Activated naive CD4-positive, alpha-beta T cell treated with anti-CD3 and anti-CD28 coated beads, Interleukin-2, amount 50 U/mL, for 72 hours (primary cell): ENCODE results near the gene MRGPRF. TPM values are rescaled to one million over a fixed set of nuclear protein-coding genes. Genes with fewer than 3 reads are reported as not detected.
A peak's percentile ranks its signal among the peaks of the same experiment; 100 is the strongest.

Experiments
- ATAC-seq, 2 donors: fragments of 150-1000 bp; cut with Tn5 transposase; 2 replicates each; pipeline ENCODE4 v1.10.0; 2021; ENCODE audit warnings: mild to moderate bottlenecking in 2 of 2, moderate library complexity in 2 of 2
- DNase-seq, 2 donors: peaks; one replicate each; pipeline ENCODE4 v3.0.0; 2021 to 2022; ENCODE audit warnings: low spot score in 2 of 2
- H3K27ac Mint-ChIP-seq, 2 donors: one replicate each; pipeline ENCODE4 v1.8.0; 2022; ENCODE audit warnings: mild to moderate bottlenecking in 2 of 2, mixed read lengths in 2 of 2
- H3K36me3 Mint-ChIP-seq, 2 donors: one replicate each; pipeline ENCODE4 v1.8.0; 2022; ENCODE audit warnings: mixed read lengths in 2 of 2
- H3K9me3 Mint-ChIP-seq, 2 donors: one replicate each; pipeline ENCODE4 v1.8.0; 2022; ENCODE audit warnings: mixed read lengths in 2 of 2
- total RNA-seq, 2 donors: library from RNA; stranded (reverse); gene quantifications; one replicate each; pipeline ENCODE4 v1.2.3, GENCODE V29; 2022

MRGPRF gene, protein sequence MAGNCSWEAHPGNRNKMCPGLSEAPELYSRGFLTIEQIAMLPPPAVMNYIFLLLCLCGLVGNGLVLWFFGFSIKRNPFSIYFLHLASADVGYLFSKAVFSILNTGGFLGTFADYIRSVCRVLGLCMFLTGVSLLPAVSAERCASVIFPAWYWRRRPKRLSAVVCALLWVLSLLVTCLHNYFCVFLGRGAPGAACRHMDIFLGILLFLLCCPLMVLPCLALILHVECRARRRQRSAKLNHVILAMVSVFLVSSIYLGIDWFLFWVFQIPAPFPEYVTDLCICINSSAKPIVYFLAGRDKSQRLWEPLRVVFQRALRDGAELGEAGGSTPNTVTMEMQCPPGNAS
- total RNA-seq: not detected

GRCh38 chr11:69013009-69013951, at the start of gene MRGPRF:
Gene MRGPRF, minus strand, starts transcription at chr11:69013246. Its CDS starts 3,345 bp downstream, at chr11:69009901.
- DNase-seq (no peak), ATAC-seq (no peak)
- no peaks in the 10 kb centered on the region for H3K9me3 Mint-ChIP-seq

DNA sequence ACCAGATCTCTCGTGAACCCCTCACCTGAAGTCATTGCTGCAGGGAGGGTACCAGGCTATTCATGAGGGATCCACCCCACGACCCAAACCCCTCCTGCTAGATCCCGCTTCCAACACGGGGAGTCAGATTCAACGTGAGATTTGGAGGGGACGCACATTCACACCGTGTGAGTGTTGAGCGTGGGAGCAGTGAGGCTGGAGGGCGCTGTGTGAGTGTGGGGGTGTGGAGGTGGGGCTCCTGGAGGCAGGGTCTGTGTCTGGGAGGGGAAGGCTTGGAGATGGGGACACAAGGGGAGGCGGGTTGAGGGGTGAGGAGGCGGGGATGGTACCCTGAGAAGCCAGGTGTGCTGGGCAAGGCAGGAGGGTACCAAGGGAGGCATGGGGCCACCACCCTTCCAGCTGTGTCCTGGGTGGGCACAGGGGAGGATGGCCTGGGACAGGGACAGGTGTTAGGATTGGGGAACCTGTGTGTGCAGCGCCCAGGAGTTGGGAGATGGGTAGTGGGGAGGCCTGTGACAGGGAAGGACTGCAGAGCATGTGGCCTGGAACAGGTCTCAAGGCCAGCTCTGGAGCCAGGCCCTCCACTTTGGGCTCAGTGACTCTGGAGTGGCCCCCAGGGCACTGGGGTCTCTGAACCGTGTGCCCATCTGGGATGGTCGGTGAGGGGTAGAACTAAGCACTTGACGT, 49.3 kb upstream of the MRGPRF start:
- no peak for ATAC-seq
- H3K9me3 Mint-ChIP-seq: no peaks in the 10 kb centered on the region
- peak overlapping the region in 1 of 2 donors; percentile 85 for H3K27ac Mint-ChIP-seq
- DNase-seq: no peak
- H3K36me3 Mint-ChIP-seq: no peaks in the 10 kb centered on the region

More at GRCh38 chr11:69013009-69013951, at the start of gene MRGPRF:
- Mint-ChIP-seq H3K27ac (no peak within 1 kb of the TSS), H3K36me3 (no peaks in the 10 kb centered on the region)

DNA sequence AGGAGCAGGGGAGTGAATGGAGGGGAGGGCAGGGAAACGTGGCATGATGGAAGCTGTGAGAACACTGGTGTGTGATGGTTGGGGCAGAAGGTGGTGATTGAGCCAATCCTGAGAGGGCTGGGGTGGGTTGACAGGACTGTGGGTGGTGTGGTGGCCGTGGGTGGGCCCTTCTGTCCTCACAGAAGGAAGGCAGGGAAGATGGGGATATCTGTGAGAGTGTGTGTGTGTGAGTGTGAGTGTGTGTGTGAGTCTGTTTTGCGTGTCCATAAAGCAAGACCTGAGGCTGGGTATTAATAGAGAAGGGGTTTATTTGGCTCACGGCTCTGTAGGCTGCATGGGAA, 48.6 kb upstream of the MRGPRF start:
- peak overlapping the region; percentile 16 to 85 for H3K27ac Mint-ChIP-seq
- H3K9me3 Mint-ChIP-seq: no peaks in the 10 kb centered on the region
- DNase-seq: no peak
- ATAC-seq: no peak
- H3K36me3 Mint-ChIP-seq: no peaks in the 10 kb centered on the region

- Mint-ChIP-seq H3K27ac (peak overlapping the region; percentile 16 to 32), H3K36me3 (no peaks in the 10 kb centered on the region), H3K9me3 (no peaks in the 10 kb centered on the region)
- DNase-seq: no peak
- ATAC-seq: no peak
Measured at GRCh38 chr11:69060806-69061712, 48.0 kb upstream of the MRGPRF start.

DNA sequence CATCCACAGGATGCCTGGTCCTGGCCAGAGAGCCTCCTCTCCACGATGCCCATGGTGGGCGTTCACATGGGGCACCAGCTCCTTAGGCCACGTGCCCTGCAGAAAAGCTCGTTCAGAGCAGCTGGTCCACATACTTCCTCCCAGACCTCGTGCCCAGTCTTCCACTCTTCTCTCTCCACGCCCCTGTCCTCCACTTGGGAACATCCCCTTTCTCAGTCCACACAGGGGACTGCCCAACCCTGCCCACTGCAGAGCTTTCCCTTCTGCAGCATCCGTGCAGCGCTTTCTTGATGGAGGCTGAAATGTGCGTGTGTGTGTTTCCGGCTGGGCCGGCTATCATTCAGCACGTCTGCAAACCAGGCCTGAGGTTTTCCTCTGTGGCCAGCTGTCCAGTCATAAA, 46.9 kb upstream of the MRGPRF start:
- Mint-ChIP-seq H3K36me3 (no peaks in the 10 kb centered on the region), H3K9me3 (no peaks in the 10 kb centered on the region), H3K27ac (peak overlapping the region in 1 of 2 donors; percentile 16)
- ATAC-seq (no peak), DNase-seq (no peak)

DNA sequence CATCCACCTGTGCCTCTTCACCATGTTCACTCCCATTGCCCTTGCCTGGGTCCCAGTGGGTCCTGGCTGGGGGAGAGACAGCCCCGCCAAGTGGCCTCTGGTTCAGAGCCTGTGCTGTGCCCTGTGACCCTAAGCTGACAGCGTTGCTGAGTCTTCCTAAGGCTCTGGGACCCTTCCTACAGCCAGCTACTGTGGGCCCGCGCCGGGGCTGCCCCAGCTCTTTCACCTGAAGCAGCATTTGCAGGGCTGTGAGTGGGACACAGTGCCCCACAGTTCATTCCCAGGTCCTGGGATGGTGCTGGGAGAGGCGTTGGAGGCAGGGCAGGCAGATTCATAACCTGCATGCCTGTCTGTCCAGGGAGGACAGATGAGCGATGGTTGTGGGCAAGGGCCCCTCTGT, 46.4 kb upstream of the MRGPRF start:
- no peaks in the 10 kb centered on the region for H3K36me3 Mint-ChIP-seq
- ATAC-seq (no peak), DNase-seq (no peak)
- no peaks in the 10 kb centered on the region for H3K9me3 Mint-ChIP-seq
- H3K27ac Mint-ChIP-seq: no peak overlapping the region

DNA sequence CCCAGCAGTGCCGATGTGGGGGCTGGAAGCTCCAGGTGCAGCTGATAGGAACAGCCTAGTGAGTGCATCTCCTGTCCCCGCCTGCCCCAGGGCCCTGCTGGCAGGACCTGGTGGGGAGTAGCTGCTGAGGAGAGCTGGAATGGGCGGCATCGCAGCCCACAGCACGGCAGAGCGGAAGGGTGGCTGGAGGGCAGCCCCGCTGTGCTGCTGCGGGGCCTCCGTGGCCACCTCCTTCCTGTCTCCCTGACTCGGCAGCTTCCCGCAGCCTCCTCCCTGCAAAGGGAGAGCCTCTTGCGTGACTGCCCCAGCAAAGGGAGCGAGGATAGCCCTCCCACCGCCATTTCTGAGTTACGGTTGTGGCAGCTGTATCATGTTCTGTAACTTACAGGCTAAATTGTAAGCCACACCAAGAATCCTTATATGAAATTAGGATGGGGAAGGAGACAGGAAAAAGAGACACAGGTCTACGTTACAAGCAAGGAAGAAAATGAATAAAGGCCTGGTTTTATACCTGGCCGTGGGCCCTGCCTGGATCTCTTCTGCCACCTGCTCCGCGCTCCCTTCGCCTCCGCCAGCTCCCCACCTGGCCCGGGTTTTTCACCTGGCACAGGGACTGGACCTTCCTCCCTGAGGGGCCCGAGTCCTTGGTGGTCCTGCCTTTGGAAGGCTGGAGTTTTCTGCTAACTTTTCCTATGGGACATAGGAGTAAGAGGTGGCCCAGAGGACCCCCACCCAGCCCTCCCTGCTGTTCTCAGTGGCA, 45.6 kb upstream of the MRGPRF start:
- Mint-ChIP-seq H3K36me3 (no peaks in the 10 kb centered on the region), H3K9me3 (no peaks in the 10 kb centered on the region), H3K27ac (no peak overlapping the region)
- ATAC-seq (no peak), DNase-seq (no peak)

- DNase-seq (no peak), ATAC-seq (no peak)
- Mint-ChIP-seq H3K9me3 (no peaks in the 10 kb centered on the region), H3K36me3 (no peaks in the 10 kb centered on the region), H3K27ac (no peak overlapping the region)
Measured at GRCh38 chr11:69057801-69058200, 44.8 kb upstream of the MRGPRF start.

DNA sequence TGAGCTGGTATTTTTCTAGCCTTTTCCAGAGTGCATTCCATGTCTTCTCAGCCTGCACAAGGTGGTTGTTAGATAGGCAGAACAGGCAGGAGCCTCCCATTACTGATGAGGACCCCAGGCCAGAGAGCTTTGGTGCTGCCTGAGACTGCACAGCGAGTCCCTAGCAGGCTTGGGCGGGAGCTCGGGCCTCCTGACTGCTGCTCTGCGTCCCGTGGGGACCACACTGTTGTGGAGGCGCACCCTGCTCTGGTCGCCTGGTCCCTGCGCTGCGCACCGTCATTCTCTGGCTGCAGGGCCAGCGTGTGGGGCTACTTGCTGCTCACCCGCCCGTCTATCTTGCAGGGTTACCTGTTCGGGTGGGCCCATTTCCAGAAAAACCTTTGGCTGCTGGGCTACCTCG, 44.2 kb upstream of the MRGPRF start:
- no peak overlapping the region for H3K27ac Mint-ChIP-seq
- ATAC-seq (no peak), DNase-seq (no peak)
- no peaks in the 10 kb centered on the region for H3K36me3 Mint-ChIP-seq
- H3K9me3 Mint-ChIP-seq: no peaks in the 10 kb centered on the region

DNA sequence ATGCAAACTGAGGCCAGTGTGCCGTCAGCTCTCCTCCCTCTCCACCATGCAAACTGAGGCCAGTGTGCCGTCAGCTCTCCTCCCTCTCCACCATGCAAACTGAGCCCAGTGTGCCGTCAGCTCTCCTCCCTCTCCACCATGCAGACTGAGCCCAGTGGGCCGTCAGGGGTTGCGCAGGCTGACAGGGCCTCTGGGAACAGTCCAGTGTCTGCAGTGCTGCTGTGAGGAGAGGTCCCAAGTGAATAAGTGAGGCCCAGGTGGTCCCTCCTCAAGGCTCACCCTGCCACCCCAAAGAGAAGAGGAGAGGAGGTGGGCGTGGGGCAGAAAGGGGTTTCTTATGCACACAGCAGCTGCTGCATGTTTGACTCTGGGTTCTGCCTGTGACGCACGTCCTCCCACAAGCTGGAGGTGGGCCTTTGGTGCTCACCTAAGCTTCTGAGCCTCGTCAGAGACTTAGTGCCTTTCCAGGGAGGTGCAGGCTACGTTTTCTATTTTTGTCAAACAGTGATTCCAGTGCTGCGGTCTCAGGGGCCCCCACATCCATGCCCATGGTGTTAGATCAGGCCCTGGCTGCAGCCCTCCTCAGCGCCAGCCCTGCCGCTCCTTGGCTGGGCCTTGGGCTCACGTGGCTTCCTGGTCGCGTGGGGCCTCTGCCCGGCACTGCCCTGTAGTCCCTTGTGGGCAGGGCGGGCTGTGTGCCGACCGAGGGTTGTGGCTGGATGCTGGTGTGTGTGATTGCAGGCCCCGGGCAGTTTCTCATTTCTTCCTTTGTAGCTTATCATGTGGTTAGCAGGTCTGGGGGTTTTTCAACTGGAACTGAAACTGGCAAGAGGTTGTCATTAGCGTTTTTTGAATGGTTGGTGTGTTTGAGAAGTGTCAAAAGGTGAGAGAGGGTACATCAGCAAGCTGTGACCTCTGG, 42.8 kb upstream of the MRGPRF start:
- Mint-ChIP-seq H3K27ac (no peak overlapping the region), H3K36me3 (no peaks in the 10 kb centered on the region), H3K9me3 (no peaks in the 10 kb centered on the region)
- DNase-seq (no peak), ATAC-seq (peak; percentile 41 to 55)

GRCh38 chr11:69055212-69055586, 42.2 kb upstream of the MRGPRF start:
- no peak for DNase-seq
- no peak for ATAC-seq
- Mint-ChIP-seq H3K36me3 (no peaks in the 10 kb centered on the region), H3K27ac (no peak overlapping the region), H3K9me3 (no peaks in the 10 kb centered on the region)

DNA sequence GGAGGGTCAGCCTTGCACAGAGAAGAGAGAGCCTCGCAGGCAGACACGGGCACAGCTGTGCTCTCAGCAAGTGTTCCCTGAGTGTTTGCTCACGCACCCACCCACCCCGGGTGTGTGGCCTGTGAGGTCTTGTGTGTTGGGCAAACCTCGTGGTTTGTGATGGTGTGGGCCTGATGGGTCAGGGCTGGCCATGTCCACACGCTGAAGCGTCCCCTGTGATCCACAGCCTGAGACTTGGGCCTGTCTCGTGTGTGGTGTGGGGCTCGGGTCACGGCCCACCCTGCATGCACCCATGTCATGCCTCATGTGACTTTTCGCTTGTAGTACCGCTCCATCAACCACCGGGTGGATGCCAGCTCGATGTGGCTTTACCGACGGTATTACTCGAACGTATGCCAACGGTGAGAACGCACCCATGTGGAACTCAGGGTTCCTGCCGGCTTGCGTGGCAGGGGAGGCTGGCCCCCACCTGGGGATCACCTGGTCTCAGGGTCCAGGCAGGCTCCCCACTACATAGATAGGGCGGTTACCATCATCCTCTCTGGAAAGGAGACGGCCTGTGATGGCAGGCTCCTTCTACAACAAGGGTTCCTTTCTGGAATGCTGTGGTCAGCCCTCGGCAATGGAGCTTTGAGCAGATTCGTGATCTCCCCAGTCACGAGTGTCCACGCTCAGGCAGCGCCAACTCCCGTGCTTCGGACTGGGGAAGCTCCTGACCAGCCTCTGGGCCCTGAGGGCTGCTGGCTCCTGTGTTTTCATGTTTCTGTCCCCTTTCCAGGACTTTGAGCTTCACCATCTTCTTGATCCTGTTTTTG, 41.6 kb upstream of the MRGPRF start:
- ATAC-seq (no peak), DNase-seq (no peak)
- Mint-ChIP-seq H3K9me3 (no peaks in the 10 kb centered on the region), H3K36me3 (no peaks in the 10 kb centered on the region), H3K27ac (no peak overlapping the region)

- no peaks in the 10 kb centered on the region for H3K36me3 Mint-ChIP-seq
- DNase-seq (no peak), ATAC-seq (no peak)
- no peaks in the 10 kb centered on the region for H3K9me3 Mint-ChIP-seq
- H3K27ac Mint-ChIP-seq: no peak overlapping the region
Measured at GRCh38 chr11:69053546-69054396, 40.7 kb upstream of the MRGPRF start.
